ENCODE measurements around the gene PDE10A.

- no peak for TF ChIP-seq CTCF (IDR thresholded peaks at IDR 0.05; ENCODE audit: control extremely low read depth in 1 of 3, insufficient read depth in 1 of 3, low read depth in 1 of 3, low read length in 3 of 3)
- no peak for TF ChIP-seq SRF (IDR thresholded peaks at IDR 0.05; ENCODE audit: low read depth, low read length)
- no peak for TF ChIP-seq SP4 (IDR thresholded peaks at IDR 0.05; ENCODE audit: low read length)
- TF ChIP-seq SIN3A (conservative IDR thresholded peaks at IDR 0.05 in 1 of 2, IDR thresholded peaks at IDR 0.05 in 1 of 2; ENCODE audit: low read depth in 1 of 2, low read length in 2 of 2) = no peak
- TF ChIP-seq EGR1 (IDR thresholded peaks at IDR 0.05; ENCODE audit: borderline replicate concordance, low read depth, low read length) = no peak
- no peak for TF ChIP-seq TEAD4 (IDR thresholded peaks at IDR 0.05; ENCODE audit: low read depth, low read length)
These were observed 341.4 kb downstream of the PDE10A start for GRCh38 chr6:165321555-165322145.
